ENCODE measurements around the gene FOXP4.

DNA sequence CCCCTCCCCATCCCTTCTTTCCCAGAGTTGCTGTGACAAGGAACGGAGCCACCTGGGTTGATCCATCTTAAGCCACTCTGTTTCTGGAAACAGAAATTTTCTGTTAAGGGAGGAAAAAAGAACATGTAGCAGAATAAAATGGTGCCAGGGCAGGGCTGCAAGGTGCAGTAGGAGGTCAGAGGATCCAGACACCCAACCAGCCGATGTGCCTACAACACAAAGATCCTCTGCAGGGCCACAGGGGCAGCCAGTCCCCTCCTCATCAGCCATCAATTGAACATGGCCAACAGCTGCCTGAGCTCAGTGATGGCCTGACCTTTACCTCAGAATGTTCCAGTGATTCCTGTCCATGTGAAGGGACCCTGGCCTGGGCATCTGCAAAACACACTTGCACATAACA lies 103.9 kb downstream of the FOXP4 start:
- TF ChIP-seq POLR2A (IDR thresholded peaks at IDR 0.05) = no peak
- TF ChIP-seq, protein P1, sequence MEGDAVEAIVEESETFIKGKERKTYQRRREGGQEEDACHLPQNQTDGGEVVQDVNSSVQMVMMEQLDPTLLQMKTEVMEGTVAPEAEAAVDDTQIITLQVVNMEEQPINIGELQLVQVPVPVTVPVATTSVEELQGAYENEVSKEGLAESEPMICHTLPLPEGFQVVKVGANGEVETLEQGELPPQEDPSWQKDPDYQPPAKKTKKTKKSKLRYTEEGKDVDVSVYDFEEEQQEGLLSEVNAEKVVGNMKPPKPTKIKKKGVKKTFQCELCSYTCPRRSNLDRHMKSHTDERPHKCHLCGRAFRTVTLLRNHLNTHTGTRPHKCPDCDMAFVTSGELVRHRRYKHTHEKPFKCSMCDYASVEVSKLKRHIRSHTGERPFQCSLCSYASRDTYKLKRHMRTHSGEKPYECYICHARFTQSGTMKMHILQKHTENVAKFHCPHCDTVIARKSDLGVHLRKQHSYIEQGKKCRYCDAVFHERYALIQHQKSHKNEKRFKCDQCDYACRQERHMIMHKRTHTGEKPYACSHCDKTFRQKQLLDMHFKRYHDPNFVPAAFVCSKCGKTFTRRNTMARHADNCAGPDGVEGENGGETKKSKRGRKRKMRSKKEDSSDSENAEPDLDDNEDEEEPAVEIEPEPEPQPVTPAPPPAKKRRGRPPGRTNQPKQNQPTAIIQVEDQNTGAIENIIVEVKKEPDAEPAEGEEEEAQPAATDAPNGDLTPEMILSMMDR (IDR thresholded peaks at IDR 0.05) = no peak
- no peak for TF ChIP-seq EP300 (IDR thresholded peaks at IDR 0.05)
